ENCODE results near the gene IER5. TPM values are rescaled to one million over a fixed set of nuclear protein-coding genes. Genes with fewer than 3 reads are reported as not detected.

Gene IER5
- total and polyA plus RNA-seq, 2 donors (not counting 1 experiment from before 2014, with no cell fraction given), result 98.1 to 166 TPM

GRCh38 chr1:181123173-181123572, 34.7 kb downstream of the IER5 start:
- H3K27ac Mint-ChIP-seq, result no peak overlapping the region
- H3K36me3 ChIP-seq (replicated peaks in 1 of 2; ENCODE audit: control extremely low read depth in 1 of 2, control insufficient read depth in 1 of 2, extremely low read depth in 1 of 2, insufficient read depth in 2 of 2, low read length in 1 of 2), result no peaks in the 10 kb centered on the region
- H3K4me3 Mint-ChIP-seq, result no peak overlapping the region
- ChIA-PET CTCF (interaction anchor here (1.3 to 1.7 kb wide), 3 partner anchors 11 to 18 kb away, joined by 3 to 5 read pairs (median 3); no protein-coding TSS in a partner anchor), POLR2A (interaction anchor here (0.6 to 1.0 kb wide), 2 partner anchors 15 to 89 kb away, joined by 3 read pairs; partner anchors contain the start of gene MR1)
- H3K4me2 ChIP-seq (replicated peaks; ENCODE audit: low read depth, low read length, poor library complexity, severe bottlenecking), result no peak overlapping the region
- H4K20me1 ChIP-seq (ENCODE audit: control insufficient read depth, insufficient read depth, low read length, poor library complexity, severe bottlenecking), result no peaks in the 10 kb centered on the region
- no peaks in the 10 kb centered on the region for H3K79me2 ChIP-seq (ENCODE audit: control insufficient read depth, insufficient read depth, low read length)
- no peaks in the 10 kb centered on the region for H3K27me3 Mint-ChIP-seq
- TF ChIP-seq CTCF (IDR thresholded peaks at IDR 0.05) (no peak), EZH2 (IDR thresholded peaks at IDR 0.05; ENCODE audit: borderline replicate concordance, insufficient read depth, low read depth, low read length, poor library complexity, severe bottlenecking) (no peak)
- 60% methylated on average over 1 of the region's 3 CpGs for WGBS (ENCODE audit: insufficient coverage)
- no peaks in the 10 kb centered on the region for H3K27me3 ChIP-seq (replicated peaks in 1 of 4; ENCODE audit: control extremely low read depth in 1 of 4, control insufficient read depth in 3 of 4, insufficient read depth in 4 of 4, low read length in 3 of 4)
- H3K9ac ChIP-seq (ENCODE audit: low read length), result no peak overlapping the region
- intact Hi-C loops (cut with micrococcal nuclease), result no loop called here
- H3K27ac ChIP-seq (ENCODE audit: low read length in 2 of 2), result no peak overlapping the region
- H2AFZ ChIP-seq (ENCODE audit: insufficient read depth, low read depth, low read length, poor library complexity, severe bottlenecking), result no peak overlapping the region
- no peaks in the 10 kb centered on the region for H3K9me3 Mint-ChIP-seq (ENCODE audit: insufficient read depth)
- H3K9me3 ChIP-seq (ENCODE audit: control extremely low read depth in 1 of 3, control insufficient read depth in 2 of 3, insufficient read depth in 1 of 3, low read length in 2 of 3), result no peaks in the 10 kb centered on the region
- peaks cover 26 to 29% of the 10 kb centered on the region in 2 donors for H3K4me1 ChIP-seq (ENCODE audit: control insufficient read depth in 2 of 2, insufficient read depth in 2 of 2, low read length in 2 of 2)
- peaks cover 38% of the 10 kb centered on the region for H3K4me1 Mint-ChIP-seq
- ATAC-seq (ENCODE audit: low read depth), result no peak
- no peak for DNase-seq
- no peak overlapping the region for H3K4me3 ChIP-seq (ENCODE audit: control extremely low read depth in 1 of 5, extremely low read depth in 1 of 5, insufficient read depth in 1 of 5, low read depth in 2 of 5, low read length in 4 of 5)

- H3K27me3 Mint-ChIP-seq, result no peaks in the 10 kb centered on the region
- Histone ChIP-seq H3K79me2 (ENCODE audit: control insufficient read depth, insufficient read depth, low read length) (no peaks in the 10 kb centered on the region), H3K27ac (ENCODE audit: low read length in 2 of 2) (no peak overlapping the region), H3K9me3 (ENCODE audit: control extremely low read depth in 1 of 3, control insufficient read depth in 2 of 3, insufficient read depth in 1 of 3, low read length in 2 of 3) (no peaks in the 10 kb centered on the region), H3K36me3 (replicated peaks in 1 of 2; ENCODE audit: control extremely low read depth in 1 of 2, control insufficient read depth in 1 of 2, extremely low read depth in 1 of 2, insufficient read depth in 2 of 2, low read length in 1 of 2) (no peaks in the 10 kb centered on the region), H2AFZ (ENCODE audit: insufficient read depth, low read depth, low read length, poor library complexity, severe bottlenecking) (no peak overlapping the region), H3K4me3 (ENCODE audit: control extremely low read depth in 1 of 5, extremely low read depth in 1 of 5, insufficient read depth in 1 of 5, low read depth in 2 of 5, low read length in 4 of 5) (no peak overlapping the region), H3K4me1 (ENCODE audit: control insufficient read depth in 2 of 2, insufficient read depth in 2 of 2, low read length in 2 of 2) (peaks cover 37 to 40% of the 10 kb centered on the region in 2 donors), H3K27me3 (replicated peaks in 1 of 4; ENCODE audit: control extremely low read depth in 1 of 4, control insufficient read depth in 3 of 4, insufficient read depth in 4 of 4, low read length in 3 of 4) (no peaks in the 10 kb centered on the region), H4K20me1 (ENCODE audit: control insufficient read depth, insufficient read depth, low read length, poor library complexity, severe bottlenecking) (no peaks in the 10 kb centered on the region), H3K9ac (ENCODE audit: low read length) (no peak overlapping the region), H3K4me2 (replicated peaks; ENCODE audit: low read depth, low read length, poor library complexity, severe bottlenecking) (peak overlapping the region; percentile 25)
- TF ChIP-seq CTCF (IDR thresholded peaks at IDR 0.05) (no peak), EZH2 (IDR thresholded peaks at IDR 0.05; ENCODE audit: borderline replicate concordance, insufficient read depth, low read depth, low read length, poor library complexity, severe bottlenecking) (no peak)
- H3K4me3 Mint-ChIP-seq, result no peak overlapping the region
- H3K9me3 Mint-ChIP-seq (ENCODE audit: insufficient read depth), result no peaks in the 10 kb centered on the region
- ChIA-PET CTCF (interaction anchor here (1.3 kb wide), 1 partner anchor 11 kb away, joined by 3 read pairs; no protein-coding TSS in a partner anchor), POLR2A (no interaction called here)
- ATAC-seq (ENCODE audit: low read depth), result no peak
- intact Hi-C loops (cut with micrococcal nuclease), result no loop called here
- peak overlapping the region; percentile 59 for H3K27ac Mint-ChIP-seq
- peaks cover 49% of the 10 kb centered on the region for H3K4me1 Mint-ChIP-seq
- whole genome bisulfite sequencing (ENCODE audit: insufficient coverage), result 0% methylated on average over 1 of the region's 2 CpGs
- no peak for DNase-seq
Observed at GRCh38 chr1:181124291-181124751, 35.8 kb downstream of the IER5 start.
